ENCODE measurements around the gene GPC6. TPM values are rescaled to one million over a fixed set of nuclear protein-coding genes. Genes with fewer than 3 reads are reported as not detected.

GPC6 gene
- total RNA-seq, 1 donor from 2014 or later = 63.0 TPM

- Histone ChIP-seq H3K4me3 (ENCODE audit: insufficient read depth, low read depth, low read length) (no peak overlapping the region), H3K9me3 (ENCODE audit: insufficient read depth, low read depth, low read length) (no peaks in the 10 kb centered on the region), H3K4me2 (ENCODE audit: low read length) (no peak overlapping the region), H3K27ac (ENCODE audit: low read depth, low read length) (no peak overlapping the region), H3K9ac (ENCODE audit: low read length) (no peak overlapping the region), H4K20me1 (ENCODE audit: insufficient read depth, low read length) (no peaks in the 10 kb centered on the region), H3K4me1 (ENCODE audit: insufficient read depth, low read length) (no peaks in the 10 kb centered on the region), H3K36me3 (ENCODE audit: insufficient read depth, low read length) (no peaks in the 10 kb centered on the region), H3K79me2 (ENCODE audit: insufficient read depth, low read length) (no peaks in the 10 kb centered on the region), H3K27me3 (ENCODE audit: insufficient read depth, low read length) (no peaks in the 10 kb centered on the region), H2AFZ (ENCODE audit: low read depth, low read length) (no peak overlapping the region)
- Mint-ChIP-seq H3K27ac (ENCODE audit: unreplicated experiment) (no peak overlapping the region), H3K4me1 (ENCODE audit: low read depth, unreplicated experiment) (no peaks in the 10 kb centered on the region), H3K4me3 (ENCODE audit: unreplicated experiment) (no peak overlapping the region), H3K27me3 (ENCODE audit: low read depth, unreplicated experiment) (no peaks in the 10 kb centered on the region), H3K9me3 (ENCODE audit: unreplicated experiment) (no peaks in the 10 kb centered on the region), H3K36me3 (ENCODE audit: low read depth, unreplicated experiment) (peaks cover under 1% of the 10 kb centered on the region)
- DNase-seq (ENCODE audit: low read depth) (no peak), FAIRE-seq (no peak)
- TF ChIP-seq CTCF (IDR thresholded peaks at IDR 0.05; ENCODE audit: insufficient read depth, low read depth, low read length) (no peak), EZH2 (IDR thresholded peaks at IDR 0.05; ENCODE audit: insufficient read depth, low read length) (no peak)
Observed at GRCh38 chr13:94414141-94414540, 1187.5 kb downstream of the GPC6 start.

GRCh38 chr13:94414708-94415107 lies 1188.1 kb downstream of the GPC6 start:
- Histone ChIP-seq H3K36me3 (ENCODE audit: insufficient read depth, low read length) (no peaks in the 10 kb centered on the region), H4K20me1 (ENCODE audit: insufficient read depth, low read length) (no peaks in the 10 kb centered on the region), H2AFZ (ENCODE audit: low read depth, low read length) (no peak overlapping the region), H3K27me3 (ENCODE audit: insufficient read depth, low read length) (no peaks in the 10 kb centered on the region), H3K9me3 (ENCODE audit: insufficient read depth, low read depth, low read length) (no peaks in the 10 kb centered on the region), H3K4me1 (ENCODE audit: insufficient read depth, low read length) (no peaks in the 10 kb centered on the region), H3K4me3 (ENCODE audit: insufficient read depth, low read depth, low read length) (no peak overlapping the region), H3K9ac (ENCODE audit: low read length) (no peak overlapping the region), H3K4me2 (ENCODE audit: low read length) (no peak overlapping the region), H3K27ac (ENCODE audit: low read depth, low read length) (no peak overlapping the region), H3K79me2 (ENCODE audit: insufficient read depth, low read length) (no peaks in the 10 kb centered on the region)
- Mint-ChIP-seq H3K4me3 (ENCODE audit: unreplicated experiment) (no peak overlapping the region), H3K4me1 (ENCODE audit: low read depth, unreplicated experiment) (no peaks in the 10 kb centered on the region), H3K9me3 (ENCODE audit: unreplicated experiment) (no peaks in the 10 kb centered on the region), H3K27me3 (ENCODE audit: low read depth, unreplicated experiment) (no peaks in the 10 kb centered on the region), H3K27ac (ENCODE audit: unreplicated experiment) (no peak overlapping the region), H3K36me3 (ENCODE audit: low read depth, unreplicated experiment) (no peaks in the 10 kb centered on the region)
- TF ChIP-seq CTCF (IDR thresholded peaks at IDR 0.05; ENCODE audit: insufficient read depth, low read depth, low read length) (no peak), EZH2 (IDR thresholded peaks at IDR 0.05; ENCODE audit: insufficient read depth, low read length) (no peak)
- DNase-seq (ENCODE audit: low read depth) (no peak), FAIRE-seq (no peak)

GRCh38 chr13:94415500-94416237 lies 1189.1 kb downstream of the GPC6 start:
- Histone ChIP-seq H3K79me2 (ENCODE audit: insufficient read depth, low read length) (no peaks in the 10 kb centered on the region), H3K27me3 (ENCODE audit: insufficient read depth, low read length) (no peaks in the 10 kb centered on the region), H3K4me1 (ENCODE audit: insufficient read depth, low read length) (no peaks in the 10 kb centered on the region), H3K36me3 (ENCODE audit: insufficient read depth, low read length) (no peaks in the 10 kb centered on the region), H3K4me3 (ENCODE audit: insufficient read depth, low read depth, low read length) (no peak overlapping the region), H2AFZ (ENCODE audit: low read depth, low read length) (no peak overlapping the region), H3K9ac (ENCODE audit: low read length) (no peak overlapping the region), H3K27ac (ENCODE audit: low read depth, low read length) (no peak overlapping the region), H3K4me2 (ENCODE audit: low read length) (no peak overlapping the region), H4K20me1 (ENCODE audit: insufficient read depth, low read length) (no peaks in the 10 kb centered on the region), H3K9me3 (ENCODE audit: insufficient read depth, low read depth, low read length) (no peaks in the 10 kb centered on the region)
- Mint-ChIP-seq H3K4me1 (ENCODE audit: low read depth, unreplicated experiment) (no peaks in the 10 kb centered on the region), H3K27me3 (ENCODE audit: low read depth, unreplicated experiment) (no peaks in the 10 kb centered on the region), H3K9me3 (ENCODE audit: unreplicated experiment) (peaks cover 3% of the 10 kb centered on the region), H3K4me3 (ENCODE audit: unreplicated experiment) (no peak overlapping the region), H3K36me3 (ENCODE audit: low read depth, unreplicated experiment) (no peaks in the 10 kb centered on the region), H3K27ac (ENCODE audit: unreplicated experiment) (no peak overlapping the region)
- TF ChIP-seq CTCF (IDR thresholded peaks at IDR 0.05; ENCODE audit: insufficient read depth, low read depth, low read length) (no peak), EZH2 (IDR thresholded peaks at IDR 0.05; ENCODE audit: insufficient read depth, low read length) (no peak)
- FAIRE-seq (no peak), DNase-seq (ENCODE audit: low read depth) (no peak)

Measured in astrocyte (in vitro differentiated cells and primary cell).